ENCODE results near the gene TRA2B. TPM values are rescaled to one million over a fixed set of nuclear protein-coding genes. Genes with fewer than 3 reads are reported as not detected.

Gene TRA2B
- polyA plus RNA-seq (637 and 780 TPM in 2 replicates), polyA minus RNA-seq (407 and 468 TPM in 2 replicates)

DNA sequence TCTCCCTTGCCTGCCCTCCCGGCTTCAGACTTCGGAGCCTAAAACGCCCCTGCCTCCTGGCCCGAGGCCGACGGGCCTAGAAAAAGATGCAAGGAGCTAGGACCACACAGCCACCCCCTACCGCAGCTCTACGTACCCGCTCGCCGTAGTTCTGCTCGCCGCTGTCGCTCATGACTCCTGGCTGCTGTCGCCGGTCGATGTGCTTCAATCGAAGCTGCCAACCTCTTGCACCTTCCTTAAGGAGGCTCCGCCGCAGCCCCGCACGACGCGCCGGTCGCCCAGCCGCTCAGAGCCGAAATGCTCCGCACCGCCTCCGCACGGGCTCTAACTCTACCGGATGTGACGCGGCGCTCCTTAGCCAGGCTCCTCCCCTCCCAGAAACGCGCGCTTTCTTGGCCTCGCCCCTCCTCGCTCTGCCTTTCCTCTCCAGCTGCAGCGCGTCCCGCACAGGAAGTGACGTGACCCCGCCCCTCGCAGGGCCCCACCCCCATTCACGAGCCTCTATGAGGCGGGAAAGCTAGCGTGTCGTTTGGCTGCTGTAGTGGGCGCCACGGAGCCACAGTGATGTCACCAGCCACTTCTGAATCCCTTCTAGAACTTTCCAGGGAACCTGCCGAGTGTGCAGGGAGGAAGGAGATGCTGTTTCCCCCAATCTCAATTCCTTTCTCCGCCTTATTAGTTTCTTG lies at the start of gene TRA2B:
Gene TRA2B (minus strand): TSS at position 326 of the 686 bp plus-strand sequence. CDS start 154 bp downstream, at position 172.
- H3K36me3 ChIP-seq (ENCODE audit: insufficient read depth, low read length) = no peaks in the 10 kb centered on the region
- H3K9ac ChIP-seq (ENCODE audit: low read length) = peak within 1 kb of the TSS; percentile 100
- H3K4me2 ChIP-seq (ENCODE audit: low read length) = no peak within 1 kb of the TSS
- no peaks in the 10 kb centered on the region for H3K9me2 ChIP-seq (ENCODE audit: insufficient read depth, low read length)
- TF ChIP-seq SMC3 (conservative IDR thresholded peaks at IDR 0.05; ENCODE audit: poor library complexity) = no peak
- TF ChIP-seq POLR2AphosphoS5 (IDR thresholded peaks at IDR 0.05) = peak; percentile 100
- TF ChIP-seq EZH2 (IDR thresholded peaks at IDR 0.05; ENCODE audit: borderline replicate concordance, insufficient read depth, low read length, poor library complexity, severe bottlenecking) = no peak
- TF ChIP-seq MXI1 (conservative IDR thresholded peaks at IDR 0.05; ENCODE audit: poor library complexity, severe bottlenecking) = peak; percentile 45
- TF ChIP-seq, protein P1, sequence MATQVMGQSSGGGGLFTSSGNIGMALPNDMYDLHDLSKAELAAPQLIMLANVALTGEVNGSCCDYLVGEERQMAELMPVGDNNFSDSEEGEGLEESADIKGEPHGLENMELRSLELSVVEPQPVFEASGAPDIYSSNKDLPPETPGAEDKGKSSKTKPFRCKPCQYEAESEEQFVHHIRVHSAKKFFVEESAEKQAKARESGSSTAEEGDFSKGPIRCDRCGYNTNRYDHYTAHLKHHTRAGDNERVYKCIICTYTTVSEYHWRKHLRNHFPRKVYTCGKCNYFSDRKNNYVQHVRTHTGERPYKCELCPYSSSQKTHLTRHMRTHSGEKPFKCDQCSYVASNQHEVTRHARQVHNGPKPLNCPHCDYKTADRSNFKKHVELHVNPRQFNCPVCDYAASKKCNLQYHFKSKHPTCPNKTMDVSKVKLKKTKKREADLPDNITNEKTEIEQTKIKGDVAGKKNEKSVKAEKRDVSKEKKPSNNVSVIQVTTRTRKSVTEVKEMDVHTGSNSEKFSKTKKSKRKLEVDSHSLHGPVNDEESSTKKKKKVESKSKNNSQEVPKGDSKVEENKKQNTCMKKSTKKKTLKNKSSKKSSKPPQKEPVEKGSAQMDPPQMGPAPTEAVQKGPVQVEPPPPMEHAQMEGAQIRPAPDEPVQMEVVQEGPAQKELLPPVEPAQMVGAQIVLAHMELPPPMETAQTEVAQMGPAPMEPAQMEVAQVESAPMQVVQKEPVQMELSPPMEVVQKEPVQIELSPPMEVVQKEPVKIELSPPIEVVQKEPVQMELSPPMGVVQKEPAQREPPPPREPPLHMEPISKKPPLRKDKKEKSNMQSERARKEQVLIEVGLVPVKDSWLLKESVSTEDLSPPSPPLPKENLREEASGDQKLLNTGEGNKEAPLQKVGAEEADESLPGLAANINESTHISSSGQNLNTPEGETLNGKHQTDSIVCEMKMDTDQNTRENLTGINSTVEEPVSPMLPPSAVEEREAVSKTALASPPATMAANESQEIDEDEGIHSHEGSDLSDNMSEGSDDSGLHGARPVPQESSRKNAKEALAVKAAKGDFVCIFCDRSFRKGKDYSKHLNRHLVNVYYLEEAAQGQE (IDR thresholded peaks at IDR 0.05; ENCODE audit: borderline replicate concordance) = peak; percentile 92
- TF ChIP-seq, protein P2, sequence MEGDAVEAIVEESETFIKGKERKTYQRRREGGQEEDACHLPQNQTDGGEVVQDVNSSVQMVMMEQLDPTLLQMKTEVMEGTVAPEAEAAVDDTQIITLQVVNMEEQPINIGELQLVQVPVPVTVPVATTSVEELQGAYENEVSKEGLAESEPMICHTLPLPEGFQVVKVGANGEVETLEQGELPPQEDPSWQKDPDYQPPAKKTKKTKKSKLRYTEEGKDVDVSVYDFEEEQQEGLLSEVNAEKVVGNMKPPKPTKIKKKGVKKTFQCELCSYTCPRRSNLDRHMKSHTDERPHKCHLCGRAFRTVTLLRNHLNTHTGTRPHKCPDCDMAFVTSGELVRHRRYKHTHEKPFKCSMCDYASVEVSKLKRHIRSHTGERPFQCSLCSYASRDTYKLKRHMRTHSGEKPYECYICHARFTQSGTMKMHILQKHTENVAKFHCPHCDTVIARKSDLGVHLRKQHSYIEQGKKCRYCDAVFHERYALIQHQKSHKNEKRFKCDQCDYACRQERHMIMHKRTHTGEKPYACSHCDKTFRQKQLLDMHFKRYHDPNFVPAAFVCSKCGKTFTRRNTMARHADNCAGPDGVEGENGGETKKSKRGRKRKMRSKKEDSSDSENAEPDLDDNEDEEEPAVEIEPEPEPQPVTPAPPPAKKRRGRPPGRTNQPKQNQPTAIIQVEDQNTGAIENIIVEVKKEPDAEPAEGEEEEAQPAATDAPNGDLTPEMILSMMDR (IDR thresholded peaks at IDR 0.05; ENCODE audit: poor library complexity, severe bottlenecking) = peak; percentile 71
- peak; percentile 58 for TF ChIP-seq EP300 (conservative IDR thresholded peaks at IDR 0.05; ENCODE audit: poor library complexity, severe bottlenecking)
- TF ChIP-seq RAD21 (conservative IDR thresholded peaks at IDR 0.05) = no peak
- peak; percentile 94 for TF ChIP-seq TAF1 (IDR thresholded peaks at IDR 0.05; ENCODE audit: low read depth)
- H3K27me3 ChIP-seq (ENCODE audit: insufficient read depth, low read depth, low read length) = no peaks in the 10 kb centered on the region
- H4K20me1 ChIP-seq (ENCODE audit: insufficient read depth) = peaks cover 35% of the 10 kb centered on the region
- no peaks in the 10 kb centered on the region for H3K9me3 ChIP-seq (ENCODE audit: low read length)
- H3K79me2 ChIP-seq (replicated peaks; ENCODE audit: insufficient read depth, low read length) = peaks cover 44% of the 10 kb centered on the region
- peak within 1 kb of the TSS; percentile 77 for H3K4me3 ChIP-seq (ENCODE audit: low read length)
- no peaks in the 10 kb centered on the region for H3F3A ChIP-seq (ENCODE audit: insufficient read depth, low read length, poor library complexity, severe bottlenecking)
- H3K27ac ChIP-seq (ENCODE audit: low read length) = peak within 1 kb of the TSS; percentile 100
- H2AFZ ChIP-seq (ENCODE audit: low read depth, low read length) = peak within 1 kb of the TSS; percentile 56

DNA sequence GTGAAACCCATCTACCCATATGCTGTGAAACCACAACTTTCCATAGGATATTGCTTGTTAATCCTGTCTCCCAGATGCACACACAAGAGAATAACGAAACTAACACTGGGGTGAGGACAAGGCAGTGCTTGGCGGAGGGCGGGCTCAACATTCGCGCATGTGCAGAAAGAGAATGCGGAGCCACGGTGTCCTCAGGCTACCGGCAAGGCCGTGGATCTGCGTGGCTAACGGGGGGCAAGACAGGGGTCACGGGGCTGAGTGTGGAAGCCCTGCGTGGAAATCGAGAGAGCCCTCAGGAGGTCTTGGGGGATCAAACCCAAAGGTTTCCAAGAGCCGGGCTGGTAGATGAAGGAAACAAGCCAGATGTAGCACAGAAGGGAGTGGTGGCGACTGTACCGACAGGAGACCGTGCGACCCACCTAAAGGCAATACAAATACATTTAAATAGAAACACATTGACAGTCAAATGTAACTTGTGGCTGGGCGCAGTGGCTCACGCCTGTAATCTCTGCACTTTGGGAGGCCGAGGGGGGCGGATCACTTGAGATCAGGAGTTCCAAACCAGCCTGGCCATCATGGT lies 48.5 kb upstream of the TRA2B start:
- H3F3A ChIP-seq (ENCODE audit: insufficient read depth, low read length, poor library complexity, severe bottlenecking) = no peaks in the 10 kb centered on the region
- no peaks in the 10 kb centered on the region for H3K9me3 ChIP-seq (ENCODE audit: low read length)
- no peaks in the 10 kb centered on the region for H3K27me3 ChIP-seq (ENCODE audit: insufficient read depth, low read depth, low read length)
- TF ChIP-seq POLR2AphosphoS5 (IDR thresholded peaks at IDR 0.05) = no peak
- no peaks in the 10 kb centered on the region for H3K79me2 ChIP-seq (replicated peaks; ENCODE audit: insufficient read depth, low read length)
- H3K4me2 ChIP-seq (ENCODE audit: low read length) = no peak overlapping the region
- no peak overlapping the region for H3K4me3 ChIP-seq (ENCODE audit: low read length)
- H3K36me3 ChIP-seq (ENCODE audit: insufficient read depth, low read length) = no peaks in the 10 kb centered on the region
- no peaks in the 10 kb centered on the region for H3K9me2 ChIP-seq (ENCODE audit: insufficient read depth, low read length)
- H3K27ac ChIP-seq (ENCODE audit: low read length) = no peak overlapping the region
- H3K9ac ChIP-seq (ENCODE audit: low read length) = no peak overlapping the region
- no peak overlapping the region for H2AFZ ChIP-seq (ENCODE audit: low read depth, low read length)
- no peaks in the 10 kb centered on the region for H4K20me1 ChIP-seq (ENCODE audit: insufficient read depth)
